ENCODE data around the gene PPA1. TPM values are rescaled to one million over a fixed set of nuclear protein-coding genes. Genes with fewer than 3 reads are reported as not detected.
"Not testable (repeated sequence)": the region's sequence is repeated elsewhere in the genome, so short reads cannot be mapped to it uniquely, and the experiment has no call there.

PPA1 gene
- total and polyA plus RNA-seq, 8 donors, result 18.1 to 217 (median 125) TPM

GRCh38 chr10:70183304-70183703 lies 49.9 kb downstream of the PPA1 start:
- WGBS, 5 donors, result 78 to 93% (median 81%) methylated on average over 2 of the region's 2 CpGs
- H3K27me3 ChIP-seq, result no peaks in the 10 kb centered on the region
- no peaks in the 10 kb centered on the region for H3K36me3 ChIP-seq
- H3K27ac ChIP-seq, result no peak overlapping the region
- no peak for DNase-seq
- peaks cover 0 to 8% (median 6%) of the 10 kb centered on the region in 4 donors for H3K9me3 ChIP-seq
- H3K4me3 ChIP-seq, result no peak overlapping the region
- TF ChIP-seq CTCF (IDR thresholded peaks at IDR 0.05), result no peak
- no peak for TF ChIP-seq POLR2A (IDR thresholded peaks at IDR 0.05)
- TF ChIP-seq POLR2AphosphoS5 (IDR thresholded peaks at IDR 0.05), result no peak
- no peak for TF ChIP-seq EP300 (IDR thresholded peaks at IDR 0.05)
- H3K4me1 ChIP-seq, result no peaks in the 10 kb centered on the region
- intact Hi-C loops (cut with DNase I; ENCODE audit: low total_unique reads), result no loop called here

GRCh38 chr10:70179209-70179608 lies 54.0 kb downstream of the PPA1 start:
- DNase-seq; H3K36me3 ChIP-seq; intact Hi-C loops (cut with DNase I; ENCODE audit: low total_unique reads); H3K27ac ChIP-seq; H3K4me3 ChIP-seq; H3K9me3 ChIP-seq; H3K27me3 ChIP-seq; H3K4me1 ChIP-seq: not testable (repeated sequence)
- WGBS, 5 donors, result 91 to 94% (median 94%) methylated on average over 8 of the region's 8 CpGs

- no peak for TF ChIP-seq EP300 (IDR thresholded peaks at IDR 0.05)
- TF ChIP-seq CTCF (IDR thresholded peaks at IDR 0.05), result no peak
- TF ChIP-seq POLR2AphosphoS5 (IDR thresholded peaks at IDR 0.05), result no peak
- no peak for TF ChIP-seq POLR2A (IDR thresholded peaks at IDR 0.05)
- Histone ChIP-seq H3K36me3 (no peaks in the 10 kb centered on the region), H3K4me1 (peaks cover 7 to 11% (median 9%) of the 10 kb centered on the region in 4 donors), H3K4me3 (no peak overlapping the region), H3K27ac (no peak overlapping the region), H3K9me3 (peaks cover 0 to 8% (median 6%) of the 10 kb centered on the region in 4 donors), H3K27me3 (no peaks in the 10 kb centered on the region)
- intact Hi-C loops (cut with DNase I; ENCODE audit: low total_unique reads), result no loop called here
- DNase-seq, result no peak
- 73 to 83% (median 80%) methylated on average over 4 of the region's 4 CpGs for WGBS, 5 donors
Observed at GRCh38 chr10:70178139-70178725, 55.0 kb downstream of the PPA1 start.

- H3K4me1 ChIP-seq, result peaks cover 8 to 11% (median 9%) of the 10 kb centered on the region in 4 donors
- no peak overlapping the region for H3K4me3 ChIP-seq
- DNase-seq, result no peak
- H3K9me3 ChIP-seq, result peaks cover 0 to 8% (median 6%) of the 10 kb centered on the region in 4 donors
- no peaks in the 10 kb centered on the region for H3K27me3 ChIP-seq
- H3K36me3 ChIP-seq, result no peaks in the 10 kb centered on the region
- intact Hi-C loops (cut with DNase I; ENCODE audit: low total_unique reads), result no loop called here
- WGBS, 5 donors, result 77 to 89% (median 77%) methylated on average over 5 to 6 of the region's 6 CpGs
- no peak overlapping the region for H3K27ac ChIP-seq
- TF ChIP-seq EP300 (IDR thresholded peaks at IDR 0.05) (no peak), POLR2A (IDR thresholded peaks at IDR 0.05) (no peak), POLR2AphosphoS5 (IDR thresholded peaks at IDR 0.05) (no peak), CTCF (IDR thresholded peaks at IDR 0.05) (no peak)
Observed at GRCh38 chr10:70176441-70176840, 56.8 kb downstream of the PPA1 start.

GRCh38 chr10:70175516-70175915 lies 57.7 kb downstream of the PPA1 start:
- TF ChIP-seq POLR2A (IDR thresholded peaks at IDR 0.05) (no peak), EP300 (IDR thresholded peaks at IDR 0.05) (no peak), CTCF (IDR thresholded peaks at IDR 0.05) (no peak), POLR2AphosphoS5 (IDR thresholded peaks at IDR 0.05) (no peak)
- H3K36me3 ChIP-seq, result no peaks in the 10 kb centered on the region
- no peaks in the 10 kb centered on the region for H3K27me3 ChIP-seq
- 93 to 97% (median 95%) methylated on average over 3 of the region's 3 CpGs for WGBS, 5 donors
- no peak for DNase-seq
- H3K4me3 ChIP-seq, result no peak overlapping the region
- intact Hi-C loops (cut with DNase I; ENCODE audit: low total_unique reads), result no loop called here
- H3K9me3 ChIP-seq, result peaks cover 0 to 8% (median 6%) of the 10 kb centered on the region in 4 donors
- no peak overlapping the region for H3K27ac ChIP-seq
- peaks cover 9 to 16% (median 14%) of the 10 kb centered on the region in 4 donors for H3K4me1 ChIP-seq

All from stomach (tissue), 9 donors.